GM04503 (cell line): Measurements from ENCODE around the gene CHCHD6.

Experiments used
- DNase-seq: peaks from one replicate; pipeline ENCODE4 v3.0.0-alpha.2; 2012; ENCODE audit warnings: low read depth

The CHCHD6 gene

DNA sequence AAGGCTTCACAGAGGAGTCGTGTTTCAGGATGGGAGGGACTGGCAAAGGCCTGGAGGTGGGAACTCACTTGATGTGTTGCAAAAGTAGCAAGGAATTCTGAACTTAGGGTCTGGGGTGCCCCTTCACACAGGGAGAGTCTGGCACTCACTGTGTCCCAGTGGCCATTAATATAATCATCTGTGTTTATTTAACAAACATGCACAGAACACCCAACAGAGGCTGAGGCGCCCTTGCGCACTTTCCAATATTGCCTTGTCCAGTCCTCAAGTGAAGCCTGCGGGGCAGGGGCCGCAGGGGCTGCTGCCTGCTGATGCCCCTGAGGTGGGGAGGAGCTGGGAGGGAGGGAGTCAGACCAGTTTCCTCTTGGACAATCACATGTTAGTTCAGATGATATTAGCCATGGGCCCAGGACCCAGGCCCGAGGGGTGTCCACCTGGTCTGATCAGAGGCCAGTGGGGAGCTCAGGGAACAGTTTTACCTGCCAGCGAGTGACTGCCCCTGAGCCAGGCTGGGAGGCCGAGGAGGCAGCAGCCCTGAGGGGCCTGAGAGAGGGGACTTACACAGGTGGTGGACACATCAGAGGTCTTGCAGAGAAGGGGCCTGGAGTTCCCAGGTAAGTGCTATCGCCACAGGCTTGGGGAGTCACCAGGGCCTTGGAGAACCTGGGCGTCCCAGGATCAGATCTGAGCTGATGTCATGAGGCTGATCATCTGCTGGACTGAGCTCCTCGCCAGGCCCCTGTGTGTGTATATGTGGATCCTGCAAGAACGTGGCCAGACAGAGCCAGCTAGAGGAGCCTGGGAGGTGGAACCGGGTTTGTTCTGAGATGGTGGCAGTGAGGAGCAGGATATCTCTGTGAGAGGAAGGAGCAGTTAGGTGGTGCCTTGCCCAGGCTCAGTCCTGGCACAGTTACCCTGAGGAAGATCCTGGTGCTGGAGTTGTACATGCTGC is 35.3 kb upstream of the CHCHD6 start:
- no peak for DNase-seq

DNA sequence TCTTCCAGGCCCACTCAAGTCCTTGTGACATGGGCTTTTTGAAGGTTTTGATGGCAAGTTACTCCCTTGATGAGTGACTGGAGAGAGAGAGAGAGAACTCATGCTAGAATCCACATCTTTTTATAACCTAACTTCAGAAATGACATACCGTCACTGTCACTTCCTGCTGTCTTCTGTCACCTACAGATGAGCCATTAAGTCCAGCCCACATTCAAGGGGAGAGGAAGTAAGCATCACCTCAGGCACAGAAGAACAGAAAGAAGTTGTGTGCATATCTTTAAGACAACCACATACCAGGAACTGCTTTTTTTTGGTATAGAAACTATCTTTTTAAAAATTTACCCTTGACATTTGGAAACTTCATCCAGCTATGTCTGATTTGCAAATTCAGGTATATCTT is 32.5 kb upstream of the CHCHD6 start:
- no peak for DNase-seq

DNA sequence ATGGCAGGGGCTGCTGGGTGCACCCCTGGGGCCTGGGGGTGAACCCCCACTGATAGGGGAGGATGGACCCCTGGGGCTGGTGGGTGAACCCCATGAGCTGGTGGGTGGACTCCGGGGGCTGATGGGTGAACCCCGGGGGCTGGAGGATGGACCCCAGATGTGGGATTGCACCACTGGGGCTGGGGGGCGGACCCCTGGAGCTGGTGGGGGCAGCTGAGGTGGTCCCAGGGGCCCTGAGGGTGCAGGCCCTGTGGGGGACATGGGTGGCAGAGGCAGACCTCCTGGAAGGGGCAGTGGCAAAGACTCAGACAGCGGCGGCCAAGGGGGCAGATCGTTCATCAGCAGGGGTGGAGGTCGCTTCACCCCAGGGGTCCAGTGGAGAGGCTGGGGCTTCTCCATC is 31.7 kb upstream of the CHCHD6 start:
- DNase-seq: no peak

DNA sequence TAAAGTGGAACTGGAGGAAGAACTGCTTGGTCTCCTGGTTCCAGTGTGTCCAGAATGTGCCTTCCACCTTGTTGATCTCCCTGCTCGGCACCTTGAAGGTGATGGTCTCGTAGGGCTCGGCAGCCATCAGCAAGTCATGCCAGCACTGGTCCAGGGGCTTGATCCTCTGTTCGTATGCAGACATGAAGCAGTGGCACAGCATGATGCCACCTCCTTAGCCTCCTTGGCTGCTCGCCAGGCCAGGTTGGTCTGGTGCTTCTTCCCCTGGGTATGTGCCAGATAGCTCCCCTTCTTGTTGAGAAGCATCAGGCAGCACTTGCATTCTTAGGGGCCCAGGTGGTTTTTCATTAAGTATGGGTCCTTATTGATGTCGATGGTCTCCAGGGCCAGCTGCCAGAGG is 31.3 kb upstream of the CHCHD6 start:
- DNase-seq: no peak

DNA sequence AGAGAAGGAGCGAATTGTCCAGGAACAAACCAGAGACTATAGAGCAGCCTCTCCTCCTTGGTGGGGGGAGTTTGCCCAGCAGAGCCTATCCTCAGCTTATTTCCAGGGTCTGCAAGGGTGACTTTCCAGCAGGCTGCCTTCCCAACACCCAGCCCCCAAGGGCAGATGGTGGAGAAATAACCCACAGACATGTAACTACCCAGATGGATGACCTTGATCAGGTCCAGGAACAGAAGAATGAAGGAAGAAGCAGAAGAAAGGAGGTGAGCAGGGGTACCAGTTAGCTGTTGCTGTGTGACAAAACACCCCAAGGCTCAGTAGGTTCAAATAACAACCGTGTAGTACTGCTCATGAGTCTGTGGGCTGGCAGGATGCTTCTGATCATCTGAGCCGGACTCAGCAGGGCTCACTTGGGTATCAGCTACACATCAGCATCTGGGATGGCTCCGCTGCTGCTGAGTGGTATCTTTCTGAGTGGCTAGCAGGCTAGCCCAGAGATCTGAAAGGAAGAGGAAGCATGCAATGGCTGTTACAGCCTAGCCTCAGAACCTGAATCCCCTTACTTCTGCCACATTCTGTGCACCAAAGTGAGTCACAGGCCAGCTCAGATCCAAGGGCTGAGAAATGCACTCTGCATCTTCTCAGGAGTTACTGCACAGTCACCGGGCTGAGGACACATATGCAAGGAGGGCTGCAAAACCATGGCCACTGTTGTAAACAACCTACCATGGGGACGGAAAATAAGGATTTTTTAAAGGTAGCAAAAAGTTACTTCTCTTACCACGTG is 26.9 kb upstream of the CHCHD6 start:
- no peak for DNase-seq

DNA sequence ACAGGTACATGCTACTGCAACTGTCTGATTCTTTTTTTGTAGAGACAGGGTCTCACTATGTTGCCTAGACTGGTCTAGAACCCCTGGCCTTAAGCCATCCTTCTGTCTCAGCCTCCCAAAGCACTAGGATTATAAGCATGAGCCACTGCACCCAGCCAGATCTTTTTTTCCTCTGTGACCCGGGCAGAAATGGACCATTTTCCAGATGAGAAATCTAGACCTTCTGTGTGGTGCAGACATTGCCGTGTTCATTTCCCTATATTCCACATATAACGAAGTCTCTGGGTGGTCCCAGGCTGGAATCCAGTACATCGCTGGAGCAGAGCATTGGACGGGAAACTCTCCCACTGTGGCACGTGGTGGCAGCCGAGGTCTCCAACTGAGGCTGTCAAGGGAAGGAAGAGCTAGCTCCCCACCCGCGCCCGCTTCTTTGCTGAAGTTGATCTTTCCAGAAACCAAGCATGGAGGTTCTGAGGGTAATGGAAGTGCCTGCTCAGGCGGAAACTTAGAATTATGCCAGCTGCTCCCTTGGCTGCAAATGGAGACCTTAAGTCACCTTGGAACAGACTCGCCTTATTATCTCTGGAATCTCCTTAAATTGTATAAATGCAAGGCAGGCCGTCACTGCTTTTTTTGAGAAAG is 26.1 kb upstream of the CHCHD6 start:
- no peak for DNase-seq

DNA sequence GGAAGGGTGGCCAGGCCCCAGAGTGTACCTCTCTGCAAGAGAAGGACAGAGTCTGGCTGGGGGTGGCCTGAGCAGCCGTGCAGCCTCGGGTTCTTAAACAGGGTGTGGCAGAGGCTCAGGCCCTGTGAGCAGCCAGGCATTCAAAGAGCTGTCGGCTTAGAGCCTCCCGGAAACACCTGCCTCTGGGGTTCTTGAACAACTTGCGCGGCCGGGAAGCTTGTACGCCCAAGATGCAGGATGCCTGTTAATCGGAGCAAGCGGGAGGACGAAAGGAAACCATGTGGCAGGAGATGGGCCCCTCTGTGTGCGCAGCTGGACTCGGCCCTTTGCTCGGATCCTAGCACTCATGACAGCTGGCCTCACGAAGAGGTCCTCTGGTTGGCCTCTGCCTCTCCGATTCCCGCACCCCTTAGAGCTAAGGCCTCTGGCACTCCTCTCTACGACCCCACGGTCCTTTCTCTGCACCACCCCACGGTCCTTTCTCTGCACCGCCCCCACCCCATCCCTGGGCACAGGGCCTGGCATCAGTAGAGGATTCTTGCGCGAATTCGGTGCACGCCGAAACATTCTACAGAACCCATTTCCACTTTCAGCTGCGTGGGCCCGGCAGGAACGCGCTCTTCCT is 25.2 kb upstream of the CHCHD6 start:
- DNase-seq: no peak

DNA sequence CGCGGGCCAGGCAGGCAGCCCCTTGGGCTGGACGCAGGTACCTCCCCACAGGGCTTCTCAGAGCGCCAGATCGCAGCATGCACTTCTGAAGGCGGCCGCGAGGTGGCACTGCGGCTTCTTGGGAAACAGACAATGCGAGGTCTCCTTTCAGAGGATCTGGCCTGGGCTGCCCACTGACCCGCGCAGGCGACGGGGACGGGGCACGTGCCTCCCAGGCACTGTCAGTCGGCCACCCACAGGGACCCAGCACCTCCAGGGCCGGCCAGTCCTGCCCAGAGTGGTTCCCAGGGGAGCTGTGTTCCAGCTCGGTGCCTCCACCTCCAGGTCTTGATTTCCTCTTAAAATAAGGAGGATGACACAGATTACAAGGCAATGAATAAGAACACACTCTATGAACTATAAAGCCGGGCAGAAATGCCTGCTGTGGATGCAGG is 24.7 kb upstream of the CHCHD6 start:
- no peak for DNase-seq

DNA sequence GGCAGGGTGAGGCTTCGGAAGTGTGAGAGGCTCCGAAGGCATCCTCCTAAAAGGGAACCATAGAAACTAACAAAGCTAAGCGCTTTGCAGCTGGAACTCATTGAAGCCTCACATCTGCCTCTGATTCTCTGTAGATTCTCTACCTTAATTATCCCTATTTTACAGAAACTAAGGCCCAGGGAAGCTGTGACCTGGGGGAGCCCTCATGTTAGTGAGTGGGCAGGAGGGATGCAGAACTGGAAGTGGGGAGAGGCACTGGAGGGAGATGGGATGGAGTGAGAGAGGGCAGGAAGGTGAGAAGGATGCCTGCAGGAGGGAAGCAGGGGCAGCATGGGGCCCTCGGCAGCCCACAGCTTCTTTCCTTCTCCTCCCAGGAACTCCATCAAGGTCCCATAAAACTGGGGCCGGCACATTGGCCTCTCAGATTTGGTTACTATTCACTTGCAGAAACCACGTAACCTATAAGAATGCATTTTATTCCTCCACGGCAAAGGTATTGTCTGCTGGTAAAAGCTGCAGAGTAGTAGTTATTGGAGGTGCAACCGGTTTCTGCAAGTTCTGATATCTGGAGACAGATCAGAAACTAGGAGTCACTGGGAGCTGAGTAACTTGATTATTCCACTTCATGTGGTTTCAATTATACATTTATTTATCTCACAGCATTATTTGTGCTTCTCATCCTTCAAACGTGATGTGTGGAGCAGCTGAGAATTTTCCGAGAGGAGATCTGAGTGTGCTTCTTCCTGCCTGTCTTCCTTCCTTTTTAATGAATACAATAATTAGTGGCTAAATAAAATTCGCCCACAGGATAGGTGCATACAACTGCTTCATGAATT is 24.0 kb upstream of the CHCHD6 start:
- DNase-seq: no peak

DNA sequence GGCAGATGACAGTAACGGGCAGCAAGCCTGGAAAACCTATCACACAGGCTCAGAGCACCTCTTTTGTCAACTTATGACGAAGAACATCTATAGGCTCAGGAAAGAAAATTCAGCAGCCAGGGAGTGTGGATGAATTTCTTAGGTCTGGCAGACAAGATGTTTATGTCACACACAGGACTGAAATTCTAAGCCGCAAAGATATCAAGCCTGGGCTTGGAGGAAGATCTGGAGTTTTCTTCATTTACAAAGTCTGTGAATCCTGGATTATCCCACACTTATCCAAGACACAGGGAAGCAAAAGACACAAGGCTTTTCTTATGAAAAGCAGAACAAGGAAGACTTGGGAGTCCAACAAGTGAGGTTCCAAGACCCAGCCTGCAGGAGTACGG is 23.4 kb upstream of the CHCHD6 start:
- DNase-seq: no peak

DNA sequence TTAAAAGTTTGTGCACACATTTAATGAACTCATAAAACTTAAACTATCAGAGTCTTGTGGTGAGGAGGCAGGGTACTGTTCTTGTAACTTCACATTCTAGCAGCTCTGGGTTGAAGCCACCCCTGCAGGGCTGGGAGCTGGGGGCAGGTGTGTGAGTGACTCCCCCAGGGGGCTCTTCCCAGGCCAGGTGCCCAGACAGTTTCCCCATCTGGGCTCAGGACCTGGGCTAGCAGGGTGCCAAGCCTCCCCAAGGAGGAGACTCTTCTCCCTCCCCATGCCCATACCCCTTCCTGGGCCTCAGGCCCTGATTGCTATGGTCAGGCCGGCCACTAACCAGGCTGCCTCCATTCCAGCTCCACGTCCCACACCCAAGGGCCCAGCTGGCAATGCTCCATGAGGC is 22.0 kb upstream of the CHCHD6 start:
- DNase-seq: no peak

DNA sequence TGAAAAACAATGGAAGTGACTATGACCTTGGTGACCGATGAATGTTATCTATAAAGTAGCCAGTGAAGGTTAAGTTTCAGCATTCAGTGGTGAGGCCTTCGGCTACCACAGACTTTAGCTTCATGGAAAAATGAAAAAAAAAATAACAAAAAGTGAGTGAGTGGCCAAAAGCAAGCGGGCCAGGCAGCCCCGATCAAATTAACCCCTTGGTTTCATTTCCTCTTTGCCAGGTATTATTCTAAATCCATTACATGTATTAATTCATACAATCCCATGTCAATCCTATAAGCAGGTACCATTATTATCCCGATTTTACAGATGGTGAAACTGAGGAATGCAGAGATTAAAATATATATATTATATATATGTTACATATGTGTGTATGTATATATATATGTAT is 21.0 kb upstream of the CHCHD6 start:
- no peak for DNase-seq

DNA sequence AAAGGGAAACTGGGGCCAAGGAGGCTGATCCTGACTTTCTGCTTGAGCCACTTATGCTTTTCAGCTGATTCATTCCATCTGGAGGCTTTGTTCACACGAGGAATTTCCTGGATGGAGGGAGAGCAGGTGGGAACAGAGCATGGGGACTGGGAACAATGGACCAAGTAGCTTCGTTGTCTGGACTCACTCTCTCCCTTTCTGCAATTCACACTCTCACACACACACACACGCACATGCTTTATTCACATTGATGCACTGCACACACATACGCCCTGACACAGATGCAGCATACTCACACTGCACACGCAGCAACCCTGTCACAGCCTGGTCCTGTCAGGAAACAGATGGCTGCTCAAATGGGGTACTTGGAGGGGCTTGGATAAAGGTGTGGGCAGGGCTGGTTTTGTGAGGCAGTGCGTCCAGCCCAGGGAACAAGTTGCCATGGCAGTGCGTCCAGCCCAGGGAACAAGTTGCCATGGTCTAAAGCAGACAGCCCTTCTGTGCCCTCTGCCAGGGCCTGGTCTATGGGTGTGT is 19.8 kb upstream of the CHCHD6 start:
- DNase-seq: no peak

DNA sequence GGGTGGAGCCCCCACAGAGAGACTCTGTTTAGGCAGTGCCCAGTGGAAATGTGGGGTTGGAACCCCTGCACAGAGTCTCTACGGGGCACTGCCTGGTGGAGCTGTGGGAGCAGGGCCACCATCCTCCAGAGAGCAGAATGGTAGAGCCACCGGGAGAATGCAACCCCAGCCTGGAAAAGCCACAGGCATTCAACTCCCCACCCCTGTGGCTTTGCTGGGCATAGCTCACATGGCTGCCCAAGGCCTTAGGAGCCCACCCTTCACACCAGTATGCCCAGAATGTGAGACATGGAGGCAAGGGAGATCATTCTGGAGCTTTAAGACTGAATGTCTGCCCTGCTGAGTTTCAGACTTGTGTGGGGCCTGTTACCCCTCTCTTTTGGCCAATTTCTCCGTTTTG is 19.0 kb upstream of the CHCHD6 start:
- no peak for DNase-seq

DNA sequence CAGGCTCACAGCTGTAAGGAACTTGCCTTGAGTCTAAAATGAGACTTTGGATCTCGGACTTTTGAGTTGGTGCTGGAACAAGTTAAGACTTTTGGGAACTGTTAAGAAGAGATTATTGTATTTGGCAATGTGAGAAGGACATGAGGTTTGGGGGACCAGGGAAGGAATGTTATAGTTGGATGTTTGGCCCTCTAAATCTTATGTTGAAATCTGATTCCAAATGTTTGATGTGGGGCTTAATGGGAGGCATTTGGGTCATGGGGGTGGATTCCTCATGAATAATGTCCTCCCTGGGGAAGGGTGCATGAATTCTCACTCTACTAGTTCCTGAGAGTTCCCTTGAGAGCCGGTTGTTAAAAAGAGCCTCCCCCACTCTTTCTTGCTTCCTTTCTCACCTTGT is 18.5 kb upstream of the CHCHD6 start:
- DNase-seq: no peak

DNA sequence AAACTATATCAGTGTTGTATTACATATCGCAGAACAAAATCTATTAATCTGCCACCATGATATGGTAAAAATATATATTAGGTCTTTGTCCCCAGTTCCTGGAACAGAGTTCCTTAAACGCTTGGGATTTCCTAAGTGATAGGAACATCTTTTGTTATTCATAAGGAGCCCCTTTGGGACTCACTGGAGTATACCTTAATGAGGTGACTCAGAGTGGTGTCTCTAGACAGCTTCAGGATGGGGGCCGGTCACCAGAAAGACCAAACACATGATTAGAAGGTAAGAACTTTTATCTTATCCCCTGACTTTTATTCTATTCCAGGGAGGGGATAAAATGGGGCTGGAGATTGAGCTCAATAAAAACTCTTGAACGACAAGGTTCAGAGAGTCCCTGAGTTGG is 12.3 kb upstream of the CHCHD6 start:
- DNase-seq: no peak

DNA sequence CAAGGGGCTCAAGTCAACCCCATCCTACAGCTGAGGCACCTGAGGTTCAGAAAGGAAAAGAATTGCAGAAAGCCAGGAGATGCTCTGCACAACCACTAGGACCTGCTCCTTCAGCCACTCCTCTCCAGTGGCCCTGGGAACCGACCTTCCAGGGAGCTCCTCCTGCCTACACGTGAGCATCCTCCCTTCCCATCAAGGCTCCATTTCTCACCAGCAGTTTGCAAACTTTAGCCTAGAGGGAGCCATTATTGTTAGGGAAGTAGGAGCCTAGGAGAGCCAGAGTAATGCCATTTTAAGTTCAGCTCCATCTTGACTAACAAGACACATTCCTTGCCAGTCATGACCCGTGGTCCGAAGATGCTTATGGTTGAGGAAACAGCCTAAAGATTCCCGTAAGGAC is 11.2 kb upstream of the CHCHD6 start:
- no peak for DNase-seq

DNA sequence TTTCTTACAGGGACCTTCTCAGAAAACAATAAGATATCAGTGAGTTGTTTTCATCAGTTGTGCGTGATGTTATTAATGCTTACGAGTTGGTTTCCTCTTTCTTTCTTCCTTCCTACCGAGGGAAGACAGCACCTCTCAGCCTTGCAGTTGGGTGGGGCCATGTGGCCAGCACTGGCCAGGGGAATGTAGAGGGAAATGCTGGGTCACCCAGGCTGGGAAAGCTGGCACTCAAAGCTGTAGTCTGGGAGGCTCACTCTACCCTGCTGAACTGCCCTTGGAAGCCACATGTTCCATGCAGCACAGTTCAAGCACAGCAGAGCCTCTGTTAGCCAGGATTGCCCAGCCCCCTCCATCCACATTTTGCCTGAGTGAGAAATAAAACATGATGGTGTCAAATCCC is 10.1 kb upstream of the CHCHD6 start:
- no peak for DNase-seq

DNA sequence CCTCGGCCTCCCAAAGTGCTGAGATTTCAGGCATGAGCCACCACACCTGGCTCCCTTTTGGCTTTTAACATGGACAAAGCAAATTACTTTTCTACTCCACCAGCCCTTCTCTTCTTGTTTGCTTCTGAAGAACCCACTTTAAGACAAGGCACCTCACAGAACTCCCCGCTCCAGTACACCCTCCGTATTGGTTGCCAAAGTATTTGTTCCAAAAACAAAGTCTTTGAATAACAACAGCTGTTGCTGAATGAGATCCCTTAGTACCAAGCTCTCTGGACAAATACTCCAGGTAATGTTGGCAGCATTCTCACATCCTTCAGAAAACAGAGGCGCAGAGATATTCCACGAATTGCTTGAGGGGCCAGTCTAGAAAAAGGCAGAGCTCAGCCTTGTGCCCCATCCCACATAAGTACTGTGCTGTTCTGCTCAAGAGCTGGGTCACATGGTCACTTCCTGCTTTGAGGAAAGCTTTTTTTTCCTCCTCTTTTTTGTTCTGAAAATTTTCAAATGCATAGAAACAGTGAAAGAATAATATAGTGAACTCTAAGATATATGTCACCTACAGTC is 7.3 kb upstream of the CHCHD6 start:
- no peak for DNase-seq

DNA sequence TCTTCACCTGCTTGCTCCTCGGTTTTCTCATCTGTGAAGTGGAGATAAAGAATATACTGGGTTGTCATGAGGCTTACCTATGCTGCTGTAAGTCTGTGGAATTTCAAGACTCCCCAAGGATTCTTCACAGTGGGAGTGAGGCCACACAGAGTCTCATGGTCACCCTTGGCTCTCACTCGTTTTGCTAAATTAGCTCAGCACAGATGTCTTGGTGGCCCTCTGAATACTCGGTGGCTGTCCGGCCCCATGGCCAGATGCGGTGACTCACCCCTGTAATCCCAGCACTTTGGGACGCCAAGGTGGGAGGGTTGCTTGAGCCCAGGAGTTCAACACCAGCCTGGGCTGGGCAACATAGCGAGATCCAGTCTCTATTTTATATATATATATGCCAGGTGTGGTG is 5.0 kb upstream of the CHCHD6 start:
- DNase-seq: no peak
